Testis (tissue), 3 donors: ENCODE measurements around the gene NKX6-2. TPM values are rescaled to one million over a fixed set of nuclear protein-coding genes. Genes with fewer than 3 reads are reported as not detected.
"Not testable (repeated sequence)": the region's sequence is repeated elsewhere in the genome, so short reads cannot be mapped to it uniquely, and the experiment has no call there.

Experiments used
- DNase-seq: peaks from one replicate; pipeline ENCODE4 v3.0.0-alpha.2; 2019
- H3K27ac ChIP-seq, 2 donors: fragments of 200-600 bp; sonication (generic); one replicate each; pipeline ENCODE4 v1.5.1; 2019
- H3K27me3 ChIP-seq: fragments of 200-600 bp; sonication (generic); one replicate; pipeline ENCODE4 v1.5.1; 2019
- H3K36me3 ChIP-seq: fragments of 200-600 bp; sonication (generic); one replicate; pipeline ENCODE4 v1.5.1; 2017; ENCODE audit warnings: low read depth; ENCODE audit errors: missing control alignments
- H3K4me1 ChIP-seq: fragments of 200-600 bp; sonication (generic); one replicate; pipeline ENCODE4 v1.5.1; 2019
- H3K4me3 ChIP-seq, 2 donors: fragments of 200-600 bp; sonication (generic); one replicate each; pipeline ENCODE4 v1.5.1; 2017 to 2019
- H3K9me3 ChIP-seq: fragments of 200-600 bp; sonication (generic); one replicate; pipeline ENCODE4 v1.5.1; 2017
- POLR2A ChIP-seq: fragments of 450-650 bp; IDR thresholded peaks from one replicate; pipeline ENCODE4 v1.6.1; 2017; ENCODE audit warnings: antibody characterized with exemption, mild to moderate bottlenecking, moderate library complexity
- WGBS, 2 donors: methylation state at CpG; one replicate each; pipeline ENCODE4 v1.1.5; 2018; 5-methylcytosine and 5-hydroxymethylcytosine counted together
- intact Hi-C: fragments of 100-400 bp; cut with DNase I; formaldehyde crosslinking; loops from one replicate; pipeline ENCODE4 v1.15.1; 2023; ENCODE audit warnings: low total_unique reads
- polyA plus RNA-seq: library from polyadenylated mRNA; stranded (reverse); fragments of 350-450 nt; fragmentation: Illumina TruSeq; extraction: RNeasy Lipid Tissue Mini Kit (QIAGEN cat#74804); gene quantifications from one replicate; pipeline ENCODE4 v1.2.3, GENCODE V29; 2014; ENCODE audit warnings: low read depth, low replicate concordance; ENCODE audit not compliant: insufficient read depth
- total RNA-seq, 2 donors: library from RNA; depleted of rRNA; stranded (reverse); fragments of >200 nt; gene quantifications; one replicate each; pipeline ENCODE4 v1.2.3, GENCODE V29; 2016
- TF ChIP-seq, protein P1 (sequence below), 3 experiments: fragments of 450-650 bp in 2 of 3; fragments of 200-600 bp in 1 of 3; sonication (generic) in 1 of 3; IDR thresholded peaks; one replicate each; pipeline ENCODE4 v1.5.1; 2016 to 2019; ENCODE audit warnings: antibody characterized with exemption in 3 of 3, mild to moderate bottlenecking in 2 of 3, moderate library complexity in 1 of 3

The NKX6-2 gene
- total and polyA plus RNA-seq, 3 donors from 2014 or later, result 2.0 to 20.1 (median 8.9) TPM

GRCh38 chr10:132774181-132774901 lies 11.6 kb downstream of the NKX6-2 start:
- Histone ChIP-seq H3K27me3 (no peaks in the 10 kb centered on the region), H3K4me3 (no peak overlapping the region), H3K27ac (no peak overlapping the region), H3K36me3 (no peaks in the 10 kb centered on the region), H3K9me3 (no peaks in the 10 kb centered on the region), H3K4me1 (no peaks in the 10 kb centered on the region)
- intact Hi-C loops, result no loop called here
- DNase-seq, result no peak
- 86 to 90% methylated on average over 24 to 29 of the region's 29 CpGs for WGBS, 2 donors
- no peak for TF ChIP-seq POLR2A
- TF ChIP-seq, protein P1, sequence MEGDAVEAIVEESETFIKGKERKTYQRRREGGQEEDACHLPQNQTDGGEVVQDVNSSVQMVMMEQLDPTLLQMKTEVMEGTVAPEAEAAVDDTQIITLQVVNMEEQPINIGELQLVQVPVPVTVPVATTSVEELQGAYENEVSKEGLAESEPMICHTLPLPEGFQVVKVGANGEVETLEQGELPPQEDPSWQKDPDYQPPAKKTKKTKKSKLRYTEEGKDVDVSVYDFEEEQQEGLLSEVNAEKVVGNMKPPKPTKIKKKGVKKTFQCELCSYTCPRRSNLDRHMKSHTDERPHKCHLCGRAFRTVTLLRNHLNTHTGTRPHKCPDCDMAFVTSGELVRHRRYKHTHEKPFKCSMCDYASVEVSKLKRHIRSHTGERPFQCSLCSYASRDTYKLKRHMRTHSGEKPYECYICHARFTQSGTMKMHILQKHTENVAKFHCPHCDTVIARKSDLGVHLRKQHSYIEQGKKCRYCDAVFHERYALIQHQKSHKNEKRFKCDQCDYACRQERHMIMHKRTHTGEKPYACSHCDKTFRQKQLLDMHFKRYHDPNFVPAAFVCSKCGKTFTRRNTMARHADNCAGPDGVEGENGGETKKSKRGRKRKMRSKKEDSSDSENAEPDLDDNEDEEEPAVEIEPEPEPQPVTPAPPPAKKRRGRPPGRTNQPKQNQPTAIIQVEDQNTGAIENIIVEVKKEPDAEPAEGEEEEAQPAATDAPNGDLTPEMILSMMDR (IDR thresholded peaks at IDR 0.05), result no peak

DNA sequence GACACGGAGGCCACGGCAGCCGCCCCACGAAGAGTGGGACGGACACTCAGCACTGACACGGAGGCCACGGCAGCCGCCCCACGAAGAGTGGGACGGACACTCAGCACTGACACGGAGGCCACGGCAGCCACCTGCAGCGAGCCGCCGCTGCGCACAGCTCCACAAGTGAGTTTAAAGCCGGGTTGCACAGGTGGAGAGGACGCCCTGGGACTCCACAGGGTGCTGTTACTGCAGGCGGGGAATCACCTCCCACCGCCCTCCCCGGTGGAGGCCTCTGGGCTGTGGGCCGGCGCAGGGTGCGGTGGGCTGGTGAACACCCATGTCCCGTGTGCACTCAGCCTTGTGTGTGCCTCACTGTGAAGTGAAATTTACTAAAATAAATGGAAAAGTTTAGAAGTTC lies 13.1 kb downstream of the NKX6-2 start:
- not testable (repeated sequence) for H3K36me3 ChIP-seq

DNA sequence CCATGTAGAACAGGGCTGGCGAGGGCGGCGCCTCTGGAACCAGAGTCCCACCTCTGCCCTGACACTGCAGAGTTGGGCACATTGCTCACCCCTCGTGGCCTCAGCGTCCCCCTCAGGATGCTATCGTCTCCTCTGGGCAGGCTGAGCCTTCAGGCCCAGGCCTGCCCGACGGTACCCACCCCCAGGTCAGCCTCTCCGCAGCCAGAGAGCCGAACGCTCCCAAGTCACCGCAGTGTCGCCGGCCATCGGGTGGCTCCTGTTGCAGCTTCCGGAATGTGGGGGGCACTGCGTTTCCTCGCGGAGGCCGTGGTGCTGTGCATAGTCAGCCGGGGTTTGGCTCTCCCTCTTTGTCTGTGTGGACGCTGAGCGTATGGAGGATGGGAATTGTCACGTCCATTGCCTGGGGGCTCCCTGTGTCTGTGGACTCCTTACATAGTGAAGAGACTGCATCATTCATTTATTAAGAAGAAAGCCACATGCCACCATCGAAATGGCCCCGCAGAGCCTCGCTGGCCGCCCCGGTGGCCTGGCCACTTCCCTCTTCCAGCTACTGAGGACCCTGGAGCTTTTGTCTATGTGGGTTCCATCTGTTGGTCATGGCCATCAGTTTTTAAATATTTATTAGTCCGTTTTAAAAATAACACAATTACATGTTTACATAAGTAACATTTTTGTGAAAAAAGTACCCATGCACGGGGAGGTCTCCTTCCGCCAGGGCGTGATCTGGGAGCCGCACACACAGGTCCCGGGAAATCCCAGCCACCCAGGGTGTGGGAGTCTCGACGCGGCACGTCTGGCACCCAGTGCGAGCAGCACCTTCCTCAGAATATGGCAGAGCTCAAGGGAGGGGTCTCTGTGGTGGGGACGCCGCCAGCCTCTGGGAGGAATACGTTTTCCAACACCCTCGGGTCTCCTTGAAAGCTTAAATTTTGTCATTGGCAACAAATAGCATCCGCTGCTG lies 15.6 kb downstream of the NKX6-2 start:
- WGBS, 2 donors, result 91 to 94% methylated on average over 32 to 45 of the region's 45 CpGs
- DNase-seq, result no peak
- no peak overlapping the region for H3K27ac ChIP-seq
- H3K27me3 ChIP-seq, result no peaks in the 10 kb centered on the region
- H3K9me3 ChIP-seq, result no peaks in the 10 kb centered on the region
- H3K36me3 ChIP-seq, result no peaks in the 10 kb centered on the region
- no peaks in the 10 kb centered on the region for H3K4me1 ChIP-seq
- intact Hi-C loops, result no loop called here
- H3K4me3 ChIP-seq, result no peak overlapping the region
- no peak for TF ChIP-seq POLR2A
- TF ChIP-seq, protein P1 (IDR thresholded peaks at IDR 0.05), result no peak

More for the DNA sequence above, 13.1 kb downstream of the NKX6-2 start:
- H3K4me1 ChIP-seq, DNase-seq, H3K27ac ChIP-seq, H3K27me3 ChIP-seq, H3K4me3 ChIP-seq, intact Hi-C loops, H3K9me3 ChIP-seq: not testable (repeated sequence)
- WGBS, 2 donors, result 97% methylated on average over 7 to 15 of the region's 25 CpGs

GRCh38 chr10:132768346-132769248 lies 17.4 kb downstream of the NKX6-2 start:
- Histone ChIP-seq H3K27ac (no peak overlapping the region), H3K27me3 (no peaks in the 10 kb centered on the region), H3K9me3 (no peaks in the 10 kb centered on the region), H3K4me3 (no peak overlapping the region), H3K4me1 (no peaks in the 10 kb centered on the region), H3K36me3 (no peaks in the 10 kb centered on the region)
- TF ChIP-seq, protein P1 (IDR thresholded peaks at IDR 0.05), result no peak
- no peak for TF ChIP-seq POLR2A
- intact Hi-C loops, result no loop called here
- DNase-seq, result no peak
- WGBS, 2 donors, result 94 to 96% methylated on average over 32 to 41 of the region's 41 CpGs
